Hair follicle dermal papilla cell (primary cell): Measurements from ENCODE around the gene RBFOX1. TPM values are rescaled to one million over a fixed set of nuclear protein-coding genes. Genes with fewer than 3 reads are reported as not detected.

Source experiments
- small RNA-seq: library from RNA; depleted of rRNA; stranded (forward); fragments of <200 nt; gene quantifications from one replicate; pipeline ENCODE3, GENCODE V24; 2012
- total RNA-seq: library from RNA; depleted of rRNA; stranded (reverse); fragments of >200 nt; gene quantifications from 2 replicates; pipeline ENCODE4 v1.2.3, GENCODE V29; 2012

Gene RBFOX1
- not detected in 2 replicates for total RNA-seq

GRCh38 chr16:7332611-7333010 is at the start of gene RBFOX1:
RBFOX1 (plus strand) TSS chr16:7332845.

Small RNA genes within 50 kb of the gene (small RNA-seq; reads per million reads assigned to genes)
- gene RF00537 (not detected), gene RF00561 (not detected)
